Measurements from ENCODE around the gene TRAK1. TPM values are rescaled to one million over a fixed set of nuclear protein-coding genes. Genes with fewer than 3 reads are reported as not detected.

The TRAK1 gene
- total RNA-seq, 2 experiments from 2014 or later, result 62.5 to 88.3 TPM

DNA sequence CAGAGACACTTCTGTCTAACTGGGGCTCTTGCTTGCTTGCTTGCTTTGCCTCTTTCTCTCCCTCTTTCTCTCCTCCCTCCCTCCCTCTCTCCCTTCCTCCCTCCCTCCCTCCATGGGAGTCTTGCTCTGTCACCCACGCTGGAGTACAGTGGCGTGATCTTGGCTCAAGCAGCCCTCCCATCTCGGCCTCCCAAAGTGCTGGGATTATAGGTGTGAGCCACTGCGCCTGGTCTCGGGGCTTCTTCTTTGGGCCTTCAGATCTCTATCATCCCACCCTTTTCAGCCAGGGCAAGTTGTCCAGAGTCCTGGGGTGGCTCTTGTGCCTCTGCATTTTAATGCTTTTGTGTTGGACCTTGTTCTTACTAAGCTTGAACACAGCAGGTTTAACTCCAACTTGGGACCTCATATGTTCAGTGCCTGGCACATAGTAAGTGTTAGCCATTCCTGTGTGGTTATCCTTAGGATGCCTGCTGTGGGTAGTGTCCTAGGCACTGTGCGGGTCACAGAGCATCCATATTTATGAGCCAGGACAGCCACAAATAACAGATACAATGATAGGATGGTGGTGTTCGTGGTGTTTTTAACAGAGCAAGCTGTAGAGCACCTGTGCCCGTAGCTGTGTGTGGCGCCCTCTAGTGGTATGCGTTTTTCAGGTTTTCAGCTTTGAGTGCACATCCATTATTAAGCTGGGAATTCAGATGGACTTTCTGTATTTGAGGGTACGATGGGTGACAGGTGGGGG, 99.7 kb downstream of the TRAK1 start:
- Histone ChIP-seq H2AFZ (ENCODE audit: low read length) (no peak overlapping the region), H3K4me2 (ENCODE audit: low read length) (peak overlapping the region; percentile 74), H4K20me1 (ENCODE audit: insufficient read depth, low read length) (peaks cover 4% of the 10 kb centered on the region; the same call in 1 of the 2 replicates), H3K79me2 (ENCODE audit: insufficient read depth, low read depth, low read length) (peaks cover 21% of the 10 kb centered on the region; the same call in 1 of the 2 replicates), H3K9me3 (ENCODE audit: low read length) (no peaks in the 10 kb centered on the region), H3K27ac (ENCODE audit: low read depth, low read length, poor library complexity, severe bottlenecking) (peak overlapping the region; percentile 92), H3K4me1 (ENCODE audit: insufficient read depth, low read length, poor library complexity, severe bottlenecking) (peaks cover 63% of the 10 kb centered on the region), H3K4me3 (ENCODE audit: low read depth, low read length, poor library complexity, severe bottlenecking) (no peak overlapping the region), H3K36me3 (ENCODE audit: insufficient read depth, low read length) (peaks cover 87% of the 10 kb centered on the region), H3K9me2 (ENCODE audit: insufficient read depth, low read length) (no peaks in the 10 kb centered on the region)
- BruUV-seq (replicated peaks), result no TSS peak
- intact Hi-C loops (cut with micrococcal nuclease; ENCODE audit: unreplicated experiment), result loop anchor here (1.0 to 2.0 kb wide), 6 partner anchors 14 to 297 kb away; no protein-coding TSS in a partner anchor
- TF ChIP-seq, protein P1, sequence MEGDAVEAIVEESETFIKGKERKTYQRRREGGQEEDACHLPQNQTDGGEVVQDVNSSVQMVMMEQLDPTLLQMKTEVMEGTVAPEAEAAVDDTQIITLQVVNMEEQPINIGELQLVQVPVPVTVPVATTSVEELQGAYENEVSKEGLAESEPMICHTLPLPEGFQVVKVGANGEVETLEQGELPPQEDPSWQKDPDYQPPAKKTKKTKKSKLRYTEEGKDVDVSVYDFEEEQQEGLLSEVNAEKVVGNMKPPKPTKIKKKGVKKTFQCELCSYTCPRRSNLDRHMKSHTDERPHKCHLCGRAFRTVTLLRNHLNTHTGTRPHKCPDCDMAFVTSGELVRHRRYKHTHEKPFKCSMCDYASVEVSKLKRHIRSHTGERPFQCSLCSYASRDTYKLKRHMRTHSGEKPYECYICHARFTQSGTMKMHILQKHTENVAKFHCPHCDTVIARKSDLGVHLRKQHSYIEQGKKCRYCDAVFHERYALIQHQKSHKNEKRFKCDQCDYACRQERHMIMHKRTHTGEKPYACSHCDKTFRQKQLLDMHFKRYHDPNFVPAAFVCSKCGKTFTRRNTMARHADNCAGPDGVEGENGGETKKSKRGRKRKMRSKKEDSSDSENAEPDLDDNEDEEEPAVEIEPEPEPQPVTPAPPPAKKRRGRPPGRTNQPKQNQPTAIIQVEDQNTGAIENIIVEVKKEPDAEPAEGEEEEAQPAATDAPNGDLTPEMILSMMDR (conservative IDR thresholded peaks at IDR 0.05; ENCODE audit: low read length), result peak; percentile 99
- TF ChIP-seq EZH2phosphoT487 (IDR thresholded peaks at IDR 0.05; ENCODE audit: borderline replicate concordance, low read depth, low read length), result no peak
- POLR2A ChIA-PET, result interaction anchor here (0.5 to 3.8 kb wide), 11 partner anchors 13 to 130 kb away, joined by 3 to 24 read pairs (median 6); no protein-coding TSS in a partner anchor
- CTCF ChIA-PET (ENCODE audit: unreplicated experiment), result interaction anchor here (0.9 to 3.9 kb wide), 14 partner anchors 10 to 72 kb away, joined by 3 to 36 read pairs (median 5); no protein-coding TSS in a partner anchor
- peak; percentile 84 for DNase-seq (ENCODE audit: low spot score)

DNA sequence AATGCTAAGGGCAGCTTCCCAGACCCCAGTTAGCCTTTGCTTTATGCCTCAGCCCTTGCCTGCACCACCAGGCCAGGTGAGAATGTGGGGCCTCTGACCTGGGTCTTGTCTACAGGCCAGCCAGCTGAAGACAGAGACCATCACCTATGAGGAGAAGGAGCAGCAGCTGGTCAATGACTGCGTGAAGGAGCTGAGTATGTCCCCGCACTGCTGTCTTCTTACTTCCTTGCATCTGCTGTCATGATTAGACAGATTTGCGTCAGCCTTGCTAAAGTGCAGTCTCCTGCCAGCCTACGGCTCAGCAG, 100.2 kb downstream of the TRAK1 start:
- Histone ChIP-seq H3K4me2 (ENCODE audit: low read length) (peak overlapping the region; percentile 74), H3K9me2 (ENCODE audit: insufficient read depth, low read length) (no peaks in the 10 kb centered on the region), H3K79me2 (ENCODE audit: insufficient read depth, low read depth, low read length) (peaks cover 21% of the 10 kb centered on the region; the same call in 1 of the 2 replicates), H4K20me1 (ENCODE audit: insufficient read depth, low read length) (peaks cover 4% of the 10 kb centered on the region; the same call in 1 of the 2 replicates), H2AFZ (ENCODE audit: low read length) (no peak overlapping the region), H3K27ac (ENCODE audit: low read depth, low read length, poor library complexity, severe bottlenecking) (peak overlapping the region; percentile 92), H3K4me1 (ENCODE audit: insufficient read depth, low read length, poor library complexity, severe bottlenecking) (peaks cover 68% of the 10 kb centered on the region), H3K36me3 (ENCODE audit: insufficient read depth, low read length) (peaks cover 88% of the 10 kb centered on the region), H3K9me3 (ENCODE audit: low read length) (no peaks in the 10 kb centered on the region), H3K4me3 (ENCODE audit: low read depth, low read length, poor library complexity, severe bottlenecking) (no peak overlapping the region)
- ChIA-PET POLR2A (interaction anchor here (0.6 to 3.8 kb wide), 10 partner anchors 13 to 131 kb away, joined by 3 to 24 read pairs (median 6); no protein-coding TSS in a partner anchor), CTCF (ENCODE audit: unreplicated experiment) (interaction anchor here (0.9 to 3.9 kb wide), 12 partner anchors 11 to 72 kb away, joined by 3 to 36 read pairs (median 6); no protein-coding TSS in a partner anchor)
- peak; percentile 70 for DNase-seq (ENCODE audit: low spot score)
- BruUV-seq (replicated peaks), result no TSS peak
- intact Hi-C loops (cut with micrococcal nuclease; ENCODE audit: unreplicated experiment), result loop anchor here (1.0 to 2.0 kb wide), 6 partner anchors 15 to 297 kb away; no protein-coding TSS in a partner anchor
- TF ChIP-seq, protein P1 (conservative IDR thresholded peaks at IDR 0.05; ENCODE audit: low read length), result peak; percentile 70
- TF ChIP-seq EZH2phosphoT487 (IDR thresholded peaks at IDR 0.05; ENCODE audit: borderline replicate concordance, low read depth, low read length), result no peak

Data from OCI-LY7 (cell line).